MM.1S (cell line): ENCODE data around the gene GOSR2.

Source experiments
- DNase-seq: peaks from one replicate; pipeline ENCODE4 v3.0.0-alpha.2; 2015
- H2AFZ ChIP-seq: fragments of 300-600 bp; sonication (generic); 2 replicates; pipeline ENCODE4 v1.6.0; 2016; ENCODE audit warnings: antibody characterized with exemption, low read length
- H3F3A ChIP-seq: fragments of 300-600 bp; sonication (generic); 2 replicates; pipeline ENCODE4 v1.6.1; 2016; ENCODE audit warnings: mild to moderate bottlenecking, antibody characterized with exemption, low read length, moderate library complexity, mixed read lengths; ENCODE audit not compliant: insufficient read depth
- H3K27ac ChIP-seq: fragments of 300-600 bp; sonication (generic); 2 replicates; pipeline ENCODE4 v1.5.1; 2016; ENCODE audit warnings: mild to moderate bottlenecking, low read length
- H3K27me3 ChIP-seq: fragments of 300-600 bp; sonication (generic); replicated peaks from 2 replicates; pipeline ENCODE4 v1.6.0; 2016; ENCODE audit warnings: low read length; ENCODE audit not compliant: insufficient read depth
- H3K36me3 ChIP-seq: fragments of 300-600 bp; sonication (generic); replicated peaks from 2 replicates; pipeline ENCODE4 v1.6.1; 2016; ENCODE audit warnings: mild to moderate bottlenecking, low read length, mixed read lengths; ENCODE audit not compliant: insufficient read depth
- H3K4me1 ChIP-seq: fragments of 300-600 bp; sonication (generic); 2 replicates; pipeline ENCODE4 v1.6.1; 2016; ENCODE audit warnings: low read length, mixed read lengths
- H3K4me2 ChIP-seq: fragments of 300-600 bp; sonication (generic); 2 replicates; pipeline ENCODE4 v1.6.0; 2016; ENCODE audit warnings: low read depth, low read length
- H3K4me3 ChIP-seq: fragments of 300-600 bp; sonication (generic); 2 replicates; pipeline ENCODE4 v1.5.1; 2016; ENCODE audit warnings: low read length, mixed read lengths
- H3K79me2 ChIP-seq: fragments of 300-600 bp; sonication (generic); 2 replicates; pipeline ENCODE4 v1.6.1; 2016; ENCODE audit warnings: mixed run types, low read length, mixed read lengths
- H3K9ac ChIP-seq: fragments of 300-600 bp; sonication (generic); 2 replicates; pipeline ENCODE4 v1.6.1; 2016; ENCODE audit warnings: low read length, mixed read lengths
- H3K9me2 ChIP-seq: fragments of 300-600 bp; sonication (generic); replicated peaks from 2 replicates; pipeline ENCODE4 v1.6.1; 2016; ENCODE audit warnings: mild to moderate bottlenecking, low read length, mixed read lengths; ENCODE audit not compliant: insufficient read depth
- H3K9me3 ChIP-seq: fragments of 300-600 bp; sonication (generic); replicated peaks from 2 replicates; pipeline ENCODE4 v1.6.1; 2016; ENCODE audit warnings: mild to moderate bottlenecking, low read length, mixed read lengths; ENCODE audit not compliant: insufficient read depth
- H4K20me1 ChIP-seq: fragments of 300-600 bp; sonication (generic); 2 replicates; pipeline ENCODE4 v1.6.1; 2016; ENCODE audit warnings: mild to moderate bottlenecking, low read length, moderate library complexity, mixed read lengths; ENCODE audit not compliant: insufficient read depth
- EZH2 ChIP-seq: fragments of 300-600 bp; sonication (generic); optimal IDR thresholded peaks from 2 replicates; pipeline ENCODE3; 2017; ENCODE audit warnings: low read depth, mild to moderate bottlenecking, antibody characterized with exemption, low read length, mixed read lengths
- EZH2phosphoT487 ChIP-seq: fragments of 300-600 bp; sonication (generic); IDR thresholded peaks from 2 replicates; pipeline ENCODE4 v1.6.1; 2018; ENCODE audit warnings: antibody characterized with exemption, low read length
- TF ChIP-seq, protein P1 (sequence below): fragments of 300-600 bp; sonication (generic); IDR thresholded peaks from 2 replicates; pipeline ENCODE4 v1.5.1; 2016; ENCODE audit warnings: antibody characterized with exemption, low read length, mixed read lengths

The GOSR2 gene

DNA sequence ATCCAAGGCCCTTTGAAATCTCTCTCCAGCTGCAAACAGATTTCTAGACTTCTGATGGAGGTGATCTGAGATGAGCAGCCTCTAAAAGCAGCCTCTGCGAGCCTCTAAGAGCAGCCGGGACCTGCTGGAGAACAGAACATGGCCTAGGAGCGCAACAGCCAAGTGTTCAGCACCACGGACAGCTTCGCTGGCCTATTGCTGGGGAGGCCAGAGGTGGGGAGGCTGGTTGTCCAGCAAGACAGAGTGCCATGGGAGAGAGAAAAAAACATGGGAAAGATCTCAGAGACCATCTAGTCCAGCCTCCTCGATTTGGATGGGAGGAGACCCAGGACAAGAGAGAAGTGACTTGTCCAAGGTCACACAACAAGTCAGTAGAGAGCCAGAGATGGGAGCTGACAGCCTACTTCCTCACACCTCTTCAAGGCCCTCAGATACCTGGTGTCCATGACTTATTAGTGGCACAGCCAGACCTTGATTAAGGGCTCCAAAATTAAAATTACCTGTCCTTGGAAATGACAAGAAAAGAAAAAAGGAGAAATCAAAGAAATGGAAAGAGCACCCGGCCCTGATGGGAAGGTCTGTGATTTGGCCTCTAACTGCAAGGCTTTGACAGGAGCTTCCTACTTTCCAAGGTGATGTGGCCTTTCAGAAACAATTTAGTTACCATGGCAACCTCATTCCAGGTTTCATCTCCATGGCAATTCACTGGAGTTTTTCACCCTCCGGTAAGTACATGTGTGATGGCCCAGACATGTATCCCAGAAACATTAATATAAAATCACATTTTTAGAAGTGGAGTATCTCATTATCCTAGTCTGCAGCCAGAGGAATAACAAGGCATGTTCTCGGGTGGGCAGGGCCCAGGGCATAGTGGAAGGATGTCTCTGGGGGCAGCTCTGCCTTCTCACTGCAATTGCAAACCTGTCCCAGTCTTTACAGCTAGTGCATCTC is 41.6 kb downstream of the GOSR2 start:
- Histone ChIP-seq H3K27me3 (no peaks in the 10 kb centered on the region), H3K27ac (no peak overlapping the region), H3K9me2 (no peaks in the 10 kb centered on the region), H4K20me1 (0 out of 2 replicates have a peak, but pooled peaks cover 3% of the 10 kb centered on the region), H3K79me2 (no peaks in the 10 kb centered on the region), H3K4me2 (no peak overlapping the region), H3K4me1 (no peaks in the 10 kb centered on the region), H3F3A (no peaks in the 10 kb centered on the region), H3K9me3 (no peaks in the 10 kb centered on the region), H3K36me3 (no peaks in the 10 kb centered on the region), H3K9ac (no peak overlapping the region), H3K4me3 (no peak overlapping the region), H2AFZ (no peak overlapping the region)
- TF ChIP-seq, protein P1, sequence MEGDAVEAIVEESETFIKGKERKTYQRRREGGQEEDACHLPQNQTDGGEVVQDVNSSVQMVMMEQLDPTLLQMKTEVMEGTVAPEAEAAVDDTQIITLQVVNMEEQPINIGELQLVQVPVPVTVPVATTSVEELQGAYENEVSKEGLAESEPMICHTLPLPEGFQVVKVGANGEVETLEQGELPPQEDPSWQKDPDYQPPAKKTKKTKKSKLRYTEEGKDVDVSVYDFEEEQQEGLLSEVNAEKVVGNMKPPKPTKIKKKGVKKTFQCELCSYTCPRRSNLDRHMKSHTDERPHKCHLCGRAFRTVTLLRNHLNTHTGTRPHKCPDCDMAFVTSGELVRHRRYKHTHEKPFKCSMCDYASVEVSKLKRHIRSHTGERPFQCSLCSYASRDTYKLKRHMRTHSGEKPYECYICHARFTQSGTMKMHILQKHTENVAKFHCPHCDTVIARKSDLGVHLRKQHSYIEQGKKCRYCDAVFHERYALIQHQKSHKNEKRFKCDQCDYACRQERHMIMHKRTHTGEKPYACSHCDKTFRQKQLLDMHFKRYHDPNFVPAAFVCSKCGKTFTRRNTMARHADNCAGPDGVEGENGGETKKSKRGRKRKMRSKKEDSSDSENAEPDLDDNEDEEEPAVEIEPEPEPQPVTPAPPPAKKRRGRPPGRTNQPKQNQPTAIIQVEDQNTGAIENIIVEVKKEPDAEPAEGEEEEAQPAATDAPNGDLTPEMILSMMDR: no peak
- TF ChIP-seq EZH2 (no peak), EZH2phosphoT487 (no peak)
- no peak for DNase-seq

DNA sequence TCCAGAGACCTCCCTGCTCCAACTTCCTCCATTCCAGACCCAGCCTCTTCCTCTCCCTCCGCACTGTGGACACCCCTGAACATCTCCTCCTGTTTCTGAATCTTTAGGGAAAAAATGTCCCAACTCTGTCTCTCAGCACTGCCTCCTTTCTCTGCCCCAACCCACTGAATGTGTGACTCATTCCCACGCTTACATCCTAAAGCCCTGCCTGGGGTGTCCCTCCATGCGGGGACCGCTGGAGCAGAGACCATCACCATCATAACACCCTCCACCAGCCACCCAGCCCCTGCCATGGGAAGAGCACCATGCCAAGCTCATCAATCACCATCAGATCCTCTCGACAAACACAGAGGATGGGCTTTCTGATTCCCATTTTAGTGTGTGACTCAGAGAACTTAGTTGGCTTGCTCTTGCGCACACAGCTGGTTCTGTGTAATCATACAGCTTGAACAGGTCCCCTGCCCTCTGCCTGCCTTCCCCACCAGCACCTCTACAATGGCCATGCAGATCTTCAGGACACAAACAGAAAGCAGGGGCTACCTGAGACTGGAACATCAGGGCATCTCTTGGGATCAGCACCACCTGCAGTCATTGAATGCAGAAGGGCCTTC is 45.4 kb downstream of the GOSR2 start:
- Histone ChIP-seq H3K4me2 (no peak overlapping the region), H3K79me2 (no peaks in the 10 kb centered on the region), H3K4me1 (no peaks in the 10 kb centered on the region), H3F3A (no peaks in the 10 kb centered on the region), H3K27me3 (no peaks in the 10 kb centered on the region), H3K27ac (no peak overlapping the region), H3K9ac (no peak overlapping the region), H3K9me2 (no peaks in the 10 kb centered on the region), H2AFZ (no peak overlapping the region), H4K20me1 (0 out of 2 replicates have a peak, but pooled peaks cover 3% of the 10 kb centered on the region), H3K9me3 (no peaks in the 10 kb centered on the region), H3K36me3 (no peaks in the 10 kb centered on the region), H3K4me3 (no peak overlapping the region)
- no peak for DNase-seq
- no peak for TF ChIP-seq EZH2phosphoT487
- TF ChIP-seq, protein P1: no peak
- no peak for TF ChIP-seq EZH2

DNA sequence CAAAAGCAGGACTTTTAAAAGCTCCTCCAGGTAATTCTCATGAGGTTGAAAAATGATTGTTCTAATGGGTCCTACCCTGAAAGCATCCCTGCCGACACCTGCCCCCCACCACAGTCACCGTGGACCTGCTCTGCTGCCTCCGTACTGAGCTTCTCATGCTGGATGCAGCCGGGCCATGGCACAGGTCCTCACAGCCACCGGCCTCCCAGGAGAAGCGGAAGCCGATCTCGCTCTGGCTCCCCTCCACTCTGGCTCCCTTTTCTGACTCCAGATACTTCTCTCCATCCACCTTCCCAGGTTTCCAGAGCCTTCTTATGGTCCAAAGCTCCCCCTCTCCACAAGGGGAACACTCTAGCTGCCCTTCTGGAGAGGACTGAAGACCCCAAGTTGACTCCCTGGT is 45.9 kb downstream of the GOSR2 start:
- no peaks in the 10 kb centered on the region for H3K4me1 ChIP-seq
- no peaks in the 10 kb centered on the region for H3K27me3 ChIP-seq
- H3K4me2 ChIP-seq: no peak overlapping the region
- no peak overlapping the region for H3K4me3 ChIP-seq
- H3F3A ChIP-seq: no peaks in the 10 kb centered on the region
- TF ChIP-seq EZH2phosphoT487: no peak
- TF ChIP-seq, protein P1: no peak
- TF ChIP-seq EZH2: no peak
- no peak for DNase-seq
- no peak overlapping the region for H3K27ac ChIP-seq
- H2AFZ ChIP-seq: no peak overlapping the region
- no peak overlapping the region for H3K9ac ChIP-seq
- H3K79me2 ChIP-seq: no peaks in the 10 kb centered on the region
- no peaks in the 10 kb centered on the region for H3K36me3 ChIP-seq
- no peaks in the 10 kb centered on the region for H3K9me3 ChIP-seq
- 0 out of 2 replicates have a peak, but pooled peaks cover 3% of the 10 kb centered on the region for H4K20me1 ChIP-seq
- no peaks in the 10 kb centered on the region for H3K9me2 ChIP-seq
